Amniotic stem cell (primary cell): ENCODE data around the gene NUAK2.
"Not testable (repeated sequence)": the region's sequence is repeated elsewhere in the genome, so short reads cannot be mapped to it uniquely, and the experiment has no call there.

ENCODE experiments used
- DNase-seq: peaks from one replicate; lab custom pipeline; 2025; lab: John Stamatoyannopoulos, UW

Gene NUAK2

GRCh38 chr1:205298191-205298994 is 23.2 kb downstream of the NUAK2 start:
- DNase-seq, result peak; percentile 93

GRCh38 chr1:205297546-205298177 is 23.9 kb downstream of the NUAK2 start:
- DNase-seq, result not testable (repeated sequence)

- no peak for DNase-seq
These were observed 25.4 kb downstream of the NUAK2 start for GRCh38 chr1:205296154-205296553.

GRCh38 chr1:205294934-205295333 is 26.6 kb downstream of the NUAK2 start:
- no peak for DNase-seq

- peak; percentile 91 for DNase-seq
These were observed 27.2 kb downstream of the NUAK2 start for GRCh38 chr1:205294175-205294917.

GRCh38 chr1:205293350-205294074 is 28.0 kb downstream of the NUAK2 start:
- no peak for DNase-seq

GRCh38 chr1:205291596-205291995 is 29.9 kb downstream of the NUAK2 start:
- DNase-seq, result no peak

- no peak for DNase-seq
These were observed 33.6 kb downstream of the NUAK2 start for GRCh38 chr1:205287767-205288559.

- no peak for DNase-seq
These were observed 34.5 kb downstream of the NUAK2 start for GRCh38 chr1:205287076-205287475.

GRCh38 chr1:205286335-205286950 is 35.1 kb downstream of the NUAK2 start:
- DNase-seq, result no peak

- no peak for DNase-seq
These were observed 36.0 kb downstream of the NUAK2 start for GRCh38 chr1:205285381-205286101.

- DNase-seq, result peak; percentile 77
These were observed 37.0 kb downstream of the NUAK2 start for GRCh38 chr1:205284420-205285144.

GRCh38 chr1:205283270-205284147 is 38.0 kb downstream of the NUAK2 start:
- no peak for DNase-seq

GRCh38 chr1:205280666-205281395 is 40.7 kb downstream of the NUAK2 start:
- not testable (repeated sequence) for DNase-seq

GRCh38 chr1:205279986-205280385 is 41.6 kb downstream of the NUAK2 start:
- DNase-seq, result no peak

GRCh38 chr1:205276689-205277065 is 44.9 kb downstream of the NUAK2 start:
- DNase-seq, result no peak

GRCh38 chr1:205275916-205276688 is 45.4 kb downstream of the NUAK2 start:
- DNase-seq, result no peak
